T-helper 1 cell treated with Interleukin-12 subunit alpha and Interleukin-12 subunit beta and Interleukin-4 antibody, amounts not matched to agents 30 μg/mL and 1 μg/mL, for 36 hours (primary cell): Measurements from ENCODE around the gene APBA2.
"Not testable (repeated sequence)": the region's sequence is repeated elsewhere in the genome, so short reads cannot be mapped to it uniquely, and the experiment has no call there.

ENCODE experiments used
- H3K27ac Mint-ChIP-seq: one replicate; pipeline ENCODE4 v1.8.0; 2021; ENCODE audit warnings: mild to moderate bottlenecking, mixed read lengths
- H3K27me3 Mint-ChIP-seq: one replicate; pipeline ENCODE4 v1.8.0; 2021; ENCODE audit warnings: low read depth, mixed read lengths
- H3K36me3 Mint-ChIP-seq: one replicate; pipeline ENCODE4 v1.8.0; 2021; ENCODE audit warnings: low read depth, mixed read lengths
- H3K4me1 Mint-ChIP-seq: one replicate; pipeline ENCODE4 v1.8.0; 2021; ENCODE audit warnings: low read depth, mixed read lengths
- H3K4me3 Mint-ChIP-seq: one replicate; pipeline ENCODE4 v1.8.0; 2021; ENCODE audit warnings: mild to moderate bottlenecking, moderate library complexity, mixed read lengths
- H3K9me3 Mint-ChIP-seq: one replicate; pipeline ENCODE4 v1.8.0; 2021; ENCODE audit warnings: mixed read lengths

The APBA2 gene

GRCh38 chr15:28997791-28998190 is 112.0 kb downstream of the APBA2 start:
- no peaks in the 10 kb centered on the region for H3K27me3 Mint-ChIP-seq
- H3K9me3 Mint-ChIP-seq, result no peaks in the 10 kb centered on the region
- no peaks in the 10 kb centered on the region for H3K36me3 Mint-ChIP-seq
- no peak overlapping the region for H3K27ac Mint-ChIP-seq
- H3K4me3 Mint-ChIP-seq, result no peak overlapping the region
- H3K4me1 Mint-ChIP-seq, result peaks cover 9% of the 10 kb centered on the region

DNA sequence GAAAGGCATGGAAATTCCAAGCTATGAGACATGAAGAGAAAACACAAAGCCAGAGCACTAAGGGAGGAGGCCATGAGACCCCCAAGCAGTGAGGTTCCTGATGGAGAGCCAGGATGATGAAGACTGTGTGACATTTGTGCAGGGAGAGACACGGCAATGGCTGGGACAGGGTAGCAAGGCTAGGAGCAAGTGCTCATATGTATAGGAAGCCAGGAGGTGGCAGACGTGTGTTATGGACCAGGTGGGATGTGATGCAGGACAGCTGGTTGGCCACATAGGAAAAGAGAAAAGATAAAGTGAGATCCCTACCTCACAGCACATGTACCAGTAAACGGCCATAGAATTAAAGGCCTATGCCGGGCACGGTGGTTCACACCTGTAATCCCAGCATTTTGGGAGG is 112.7 kb downstream of the APBA2 start:
- H3K27ac Mint-ChIP-seq, result no peak overlapping the region
- H3K27me3 Mint-ChIP-seq, result no peaks in the 10 kb centered on the region
- H3K4me1 Mint-ChIP-seq, result peaks cover 9% of the 10 kb centered on the region
- H3K4me3 Mint-ChIP-seq, result no peak overlapping the region
- H3K9me3 Mint-ChIP-seq, result no peaks in the 10 kb centered on the region
- H3K36me3 Mint-ChIP-seq, result no peaks in the 10 kb centered on the region

GRCh38 chr15:29003191-29003839 is 117.5 kb downstream of the APBA2 start:
- Mint-ChIP-seq H3K4me3 (no peak overlapping the region), H3K27ac (no peak overlapping the region), H3K4me1 (no peaks in the 10 kb centered on the region), H3K9me3 (peaks cover 9% of the 10 kb centered on the region), H3K36me3 (peaks cover 2% of the 10 kb centered on the region), H3K27me3 (no peaks in the 10 kb centered on the region)

- no peak overlapping the region for H3K27ac Mint-ChIP-seq
- H3K4me3 Mint-ChIP-seq, result no peak overlapping the region
- no peaks in the 10 kb centered on the region for H3K27me3 Mint-ChIP-seq
- no peaks in the 10 kb centered on the region for H3K4me1 Mint-ChIP-seq
- H3K9me3 Mint-ChIP-seq, result peaks cover 9% of the 10 kb centered on the region
- H3K36me3 Mint-ChIP-seq, result peaks cover 2% of the 10 kb centered on the region
Observed at GRCh38 chr15:29003840-29004233, 118.1 kb downstream of the APBA2 start.

DNA sequence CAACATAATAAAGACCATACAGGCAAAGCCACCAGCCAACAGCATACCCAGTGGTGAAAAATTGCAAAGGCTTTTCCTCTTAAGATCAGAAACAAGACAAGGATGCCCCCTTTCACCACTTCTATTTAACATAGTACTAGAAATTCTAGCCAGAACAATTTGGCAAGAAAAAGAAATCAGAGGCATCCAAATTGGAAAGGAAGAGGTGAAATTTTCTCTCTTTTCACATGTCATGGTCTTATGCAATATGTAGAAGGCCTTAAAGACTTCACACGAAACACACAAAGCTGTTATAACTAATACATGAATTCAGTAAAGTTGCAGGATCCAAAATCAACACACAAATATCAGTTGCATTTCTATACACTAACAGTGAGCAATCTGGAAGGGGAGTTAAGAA is 120.2 kb downstream of the APBA2 start:
- H3K4me1 Mint-ChIP-seq, result no peaks in the 10 kb centered on the region
- no peak overlapping the region for H3K27ac Mint-ChIP-seq
- peaks cover 2% of the 10 kb centered on the region for H3K36me3 Mint-ChIP-seq
- H3K27me3 Mint-ChIP-seq, result no peaks in the 10 kb centered on the region
- no peak overlapping the region for H3K4me3 Mint-ChIP-seq
- peaks cover 9% of the 10 kb centered on the region for H3K9me3 Mint-ChIP-seq

GRCh38 chr15:29008846-29009245 is 123.1 kb downstream of the APBA2 start:
- no peaks in the 10 kb centered on the region for H3K4me1 Mint-ChIP-seq
- H3K36me3 Mint-ChIP-seq, result peaks cover 2% of the 10 kb centered on the region
- H3K4me3 Mint-ChIP-seq, result no peak overlapping the region
- H3K27ac Mint-ChIP-seq, result no peak overlapping the region
- H3K9me3 Mint-ChIP-seq, result peaks cover 9% of the 10 kb centered on the region
- H3K27me3 Mint-ChIP-seq, result no peaks in the 10 kb centered on the region

- Mint-ChIP-seq H3K4me1 (no peaks in the 10 kb centered on the region), H3K9me3 (peaks cover under 1% of the 10 kb centered on the region), H3K4me3 (no peak overlapping the region), H3K36me3 (peaks cover 2% of the 10 kb centered on the region), H3K27ac (no peak overlapping the region), H3K27me3 (no peaks in the 10 kb centered on the region)
Observed at GRCh38 chr15:29012097-29012496, 126.3 kb downstream of the APBA2 start.

- Mint-ChIP-seq H3K9me3 (no peaks in the 10 kb centered on the region), H3K36me3 (no peaks in the 10 kb centered on the region), H3K4me3 (no peak overlapping the region), H3K4me1 (no peaks in the 10 kb centered on the region), H3K27ac (no peak overlapping the region), H3K27me3 (no peaks in the 10 kb centered on the region)
Observed at GRCh38 chr15:29014493-29014892, 128.7 kb downstream of the APBA2 start.

- H3K9me3 Mint-ChIP-seq, result no peaks in the 10 kb centered on the region
- no peaks in the 10 kb centered on the region for H3K36me3 Mint-ChIP-seq
- no peak overlapping the region for H3K4me3 Mint-ChIP-seq
- no peak overlapping the region for H3K27ac Mint-ChIP-seq
- no peaks in the 10 kb centered on the region for H3K4me1 Mint-ChIP-seq
- H3K27me3 Mint-ChIP-seq, result no peaks in the 10 kb centered on the region
Observed at GRCh38 chr15:29016518-29016917, 130.7 kb downstream of the APBA2 start.

DNA sequence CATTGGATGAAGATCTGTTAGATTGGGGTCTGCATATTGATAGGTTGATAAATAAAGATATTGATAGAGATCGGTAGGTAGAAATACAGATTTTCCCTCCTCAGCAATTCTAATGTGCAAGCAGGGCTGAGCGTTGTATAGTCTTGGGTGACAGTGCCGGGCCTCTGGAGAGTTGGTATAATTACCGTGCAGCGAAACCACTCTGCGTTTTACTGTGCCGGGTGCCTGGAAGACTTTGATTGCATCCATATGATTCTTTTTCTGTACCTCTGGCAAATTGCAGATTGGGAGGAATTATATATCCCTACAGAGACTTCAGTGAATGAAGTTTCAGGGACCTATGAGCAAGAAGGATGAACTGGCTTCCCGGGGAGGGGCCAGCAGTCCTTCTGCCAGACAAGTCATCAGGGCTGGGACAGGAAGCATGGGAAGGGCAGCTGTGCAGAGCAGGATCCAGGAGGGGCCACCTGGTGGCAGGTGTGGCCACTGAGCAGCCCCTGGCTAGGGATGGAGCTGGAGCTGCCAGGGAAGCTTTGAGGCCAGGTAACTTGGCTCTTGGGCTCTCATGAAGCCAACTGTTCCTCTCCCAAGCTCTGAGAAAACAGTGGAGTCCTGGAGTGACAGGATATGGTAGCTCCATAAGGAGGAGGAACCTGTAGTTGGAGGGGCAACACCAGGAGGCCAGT is 132.5 kb downstream of the APBA2 start:
- H3K36me3 Mint-ChIP-seq, result no peaks in the 10 kb centered on the region
- no peak overlapping the region for H3K4me3 Mint-ChIP-seq
- H3K4me1 Mint-ChIP-seq, result no peaks in the 10 kb centered on the region
- H3K27ac Mint-ChIP-seq, result no peak overlapping the region
- H3K9me3 Mint-ChIP-seq, result no peaks in the 10 kb centered on the region
- no peaks in the 10 kb centered on the region for H3K27me3 Mint-ChIP-seq

DNA sequence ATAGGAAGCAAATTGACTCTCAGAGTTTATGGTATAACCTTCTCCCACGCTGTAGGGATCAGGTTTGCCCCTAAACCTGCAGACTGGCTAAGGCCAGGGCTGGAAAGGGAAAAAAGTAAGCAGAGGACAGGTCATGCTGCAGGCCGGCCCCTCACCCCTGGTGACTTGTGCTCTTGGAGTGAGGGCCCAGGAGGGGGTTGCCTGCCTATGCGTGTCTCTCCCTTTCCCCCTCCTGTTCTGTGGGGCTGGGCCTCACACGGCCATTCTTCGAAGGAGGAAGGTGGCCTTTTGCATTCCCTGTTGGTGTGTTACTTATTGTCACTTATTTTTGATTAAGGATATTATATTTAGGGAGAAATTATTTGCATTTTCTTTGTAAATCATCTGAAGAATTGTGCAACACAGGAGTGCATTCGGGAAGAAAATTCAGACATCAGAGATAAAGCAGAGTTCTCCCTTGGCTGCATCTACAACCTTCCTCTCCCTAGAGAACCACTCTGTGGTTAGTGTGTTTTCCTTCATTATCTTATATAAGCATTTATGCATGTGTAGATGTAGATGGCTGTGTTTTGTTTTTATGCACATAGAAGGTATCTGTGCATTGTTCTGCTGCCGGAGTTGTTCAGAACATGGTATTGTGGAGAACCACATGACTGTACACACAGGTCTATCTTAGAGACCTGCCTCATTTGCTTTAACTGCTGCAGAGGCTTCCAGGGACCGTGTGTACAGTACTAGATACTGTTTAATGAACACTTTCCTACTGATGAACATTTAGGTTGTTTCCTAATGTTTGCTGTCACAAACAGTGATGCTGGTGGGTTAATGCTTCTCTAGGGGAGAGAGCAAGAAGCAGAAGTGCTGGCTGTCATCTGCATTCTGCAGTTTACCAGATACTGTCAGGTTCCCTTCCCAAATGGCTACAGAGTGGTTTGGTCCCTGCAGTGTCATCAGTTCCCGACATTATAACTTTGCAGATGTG is 133.5 kb downstream of the APBA2 start:
- no peaks in the 10 kb centered on the region for H3K36me3 Mint-ChIP-seq
- no peaks in the 10 kb centered on the region for H3K4me1 Mint-ChIP-seq
- H3K4me3 Mint-ChIP-seq, result no peak overlapping the region
- no peaks in the 10 kb centered on the region for H3K27me3 Mint-ChIP-seq
- H3K9me3 Mint-ChIP-seq, result no peaks in the 10 kb centered on the region
- H3K27ac Mint-ChIP-seq, result no peak overlapping the region

- Mint-ChIP-seq H3K27me3 (no peaks in the 10 kb centered on the region), H3K4me3 (no peak overlapping the region), H3K4me1 (no peaks in the 10 kb centered on the region), H3K27ac (no peak overlapping the region), H3K9me3 (no peaks in the 10 kb centered on the region), H3K36me3 (no peaks in the 10 kb centered on the region)
Observed at GRCh38 chr15:29021857-29022256, 136.1 kb downstream of the APBA2 start.

- Mint-ChIP-seq H3K27me3 (no peaks in the 10 kb centered on the region), H3K4me1 (no peaks in the 10 kb centered on the region), H3K9me3 (no peaks in the 10 kb centered on the region), H3K4me3 (no peak overlapping the region), H3K36me3 (no peaks in the 10 kb centered on the region), H3K27ac (no peak overlapping the region)
Observed at GRCh38 chr15:29024662-29025061, 138.9 kb downstream of the APBA2 start.

DNA sequence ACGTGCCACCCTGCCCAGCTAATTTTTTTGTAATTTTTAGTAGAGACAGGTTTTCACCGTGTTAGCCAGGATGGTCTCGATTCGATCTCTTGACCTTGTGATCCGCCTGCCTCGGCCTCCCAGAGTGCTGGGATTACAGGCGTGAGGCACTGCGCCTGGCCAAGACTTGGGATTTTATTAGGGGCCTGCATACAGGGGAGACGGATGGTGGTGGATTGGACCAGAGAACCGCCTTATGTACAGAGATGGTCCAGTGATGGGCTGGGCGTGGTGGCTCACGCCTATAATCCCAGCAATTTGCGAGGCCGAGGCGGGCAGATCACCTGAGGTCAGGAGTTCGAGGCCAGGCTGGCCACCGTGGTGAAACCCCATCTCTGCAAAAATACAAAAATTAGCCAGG is 139.6 kb downstream of the APBA2 start:
- not testable (repeated sequence) for H3K36me3 Mint-ChIP-seq, H3K9me3 Mint-ChIP-seq, H3K4me3 Mint-ChIP-seq, H3K4me1 Mint-ChIP-seq, H3K27me3 Mint-ChIP-seq, H3K27ac Mint-ChIP-seq

- not testable (repeated sequence) for H3K4me3 Mint-ChIP-seq, H3K27ac Mint-ChIP-seq, H3K4me1 Mint-ChIP-seq, H3K27me3 Mint-ChIP-seq, H3K36me3 Mint-ChIP-seq, H3K9me3 Mint-ChIP-seq
Observed at GRCh38 chr15:29028158-29028557, 142.4 kb downstream of the APBA2 start.
